Measurements from ENCODE around the gene GUK1.
"Not testable (repeated sequence)": the region's sequence is repeated elsewhere in the genome, so short reads cannot be mapped to it uniquely, and the experiment has no call there.

Gene GUK1

DNA sequence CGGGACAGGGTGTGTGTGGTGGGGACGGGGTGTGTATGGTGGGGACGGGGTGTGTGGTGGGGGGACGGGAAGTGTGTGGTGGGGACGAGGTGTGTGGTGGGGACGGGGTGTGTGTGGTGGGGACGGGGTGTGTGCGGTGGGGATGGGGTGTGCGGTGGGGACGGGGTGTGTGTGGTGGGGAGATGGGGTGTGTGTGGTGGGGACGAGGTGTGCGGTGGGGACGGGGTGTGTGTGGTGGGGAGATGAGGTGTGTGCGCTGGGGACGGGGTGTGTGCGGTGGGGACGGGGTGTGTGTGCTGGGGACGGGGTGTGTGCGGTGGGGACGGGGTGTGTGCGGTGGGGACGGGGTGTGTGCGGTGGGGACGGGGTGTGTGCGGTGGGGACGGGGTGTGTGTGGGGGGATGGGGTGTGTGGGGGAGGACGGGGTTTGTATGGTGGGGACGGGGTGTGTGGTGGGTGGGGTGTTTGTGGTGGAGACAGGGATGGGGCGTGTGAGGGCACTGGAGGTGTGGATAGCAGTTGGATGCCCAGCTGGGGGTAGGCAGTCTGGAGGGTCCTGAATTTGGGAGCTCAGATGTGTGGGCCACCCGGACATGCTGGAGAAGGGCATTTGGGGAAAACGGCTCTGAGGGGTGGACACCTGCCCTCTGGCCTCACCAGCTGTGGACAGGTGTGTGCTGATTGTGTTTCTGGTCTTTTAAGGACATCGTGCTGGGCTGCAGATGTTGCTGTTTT is 42.4 kb downstream of the GUK1 start:
- no peak for DNase-seq (ENCODE audit: low read depth)
- TF ChIP-seq CTCF (IDR thresholded peaks at IDR 0.05; ENCODE audit: control insufficient read depth, insufficient read depth, low read depth, low read length, missing control alignments), result no peak
- H3K4me3 ChIP-seq (ENCODE audit: control insufficient read depth, low read depth, low read length), result no peak overlapping the region

GRCh38 chr1:228184152-228184551 is 44.1 kb downstream of the GUK1 start:
- no peak for DNase-seq (ENCODE audit: low read depth)
- no peak overlapping the region for H3K4me3 ChIP-seq (ENCODE audit: control insufficient read depth, low read depth, low read length)
- TF ChIP-seq CTCF (IDR thresholded peaks at IDR 0.05; ENCODE audit: control insufficient read depth, insufficient read depth, low read depth, low read length, missing control alignments), result no peak

DNA sequence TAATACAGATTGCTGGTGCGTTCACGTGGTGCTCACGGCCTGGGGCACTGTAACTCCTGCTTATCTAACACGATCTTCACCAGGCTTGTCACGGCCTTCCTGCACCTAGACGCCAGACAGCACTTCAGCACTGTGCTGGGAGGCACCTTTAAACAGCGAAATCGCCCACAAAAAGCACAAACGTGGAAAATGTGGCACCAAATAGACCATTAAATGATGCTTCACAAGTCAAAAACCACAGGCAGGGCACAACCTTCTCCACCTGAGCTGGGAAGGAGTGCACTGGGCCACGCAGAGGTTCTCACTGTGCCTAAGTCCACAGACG is 45.5 kb downstream of the GUK1 start:
- DNase-seq (ENCODE audit: low read depth), result no peak
- TF ChIP-seq CTCF (IDR thresholded peaks at IDR 0.05; ENCODE audit: control insufficient read depth, insufficient read depth, low read depth, low read length, missing control alignments), result no peak
- H3K4me3 ChIP-seq (ENCODE audit: control insufficient read depth, low read depth, low read length), result no peak overlapping the region

GRCh38 chr1:228188249-228188648 is 48.2 kb downstream of the GUK1 start:
- DNase-seq (ENCODE audit: low read depth), result not testable (repeated sequence)

DNA sequence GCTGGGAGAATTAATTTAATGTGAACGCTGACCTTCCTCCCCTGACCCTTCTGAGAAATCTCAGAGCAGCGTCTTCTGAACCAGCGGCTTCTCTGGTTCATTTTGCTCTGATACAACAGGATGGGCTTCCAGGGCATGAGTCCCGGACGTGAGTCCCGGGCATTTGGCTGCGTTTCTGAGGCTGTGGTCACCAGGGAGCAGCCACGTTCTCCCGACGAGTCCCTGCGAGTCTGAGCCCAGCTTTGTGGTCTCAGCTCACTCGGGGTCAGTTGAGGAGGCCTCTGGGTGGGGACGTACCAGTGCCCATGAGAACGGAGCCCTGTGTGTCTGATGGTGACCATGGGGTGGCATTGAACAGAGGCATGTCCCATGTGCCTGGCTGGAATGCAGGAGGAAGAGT is 50.1 kb downstream of the GUK1 start:
- H3K4me3 ChIP-seq (ENCODE audit: control insufficient read depth, low read depth, low read length), result no peak overlapping the region
- DNase-seq (ENCODE audit: low read depth), result no peak
- TF ChIP-seq CTCF (IDR thresholded peaks at IDR 0.05; ENCODE audit: control insufficient read depth, insufficient read depth, low read depth, low read length, missing control alignments), result no peak

More at GRCh38 chr1:228188249-228188648, 48.2 kb downstream of the GUK1 start:
- H3K4me3 ChIP-seq (ENCODE audit: control insufficient read depth, low read depth, low read length), result not testable (repeated sequence)

GRCh38 chr1:228190778-228191177 is 50.7 kb downstream of the GUK1 start:
- H3K4me3 ChIP-seq (ENCODE audit: control insufficient read depth, low read depth, low read length), result no peak overlapping the region
- no peak for TF ChIP-seq CTCF (IDR thresholded peaks at IDR 0.05; ENCODE audit: control insufficient read depth, insufficient read depth, low read depth, low read length, missing control alignments)
- no peak for DNase-seq (ENCODE audit: low read depth)

DNA sequence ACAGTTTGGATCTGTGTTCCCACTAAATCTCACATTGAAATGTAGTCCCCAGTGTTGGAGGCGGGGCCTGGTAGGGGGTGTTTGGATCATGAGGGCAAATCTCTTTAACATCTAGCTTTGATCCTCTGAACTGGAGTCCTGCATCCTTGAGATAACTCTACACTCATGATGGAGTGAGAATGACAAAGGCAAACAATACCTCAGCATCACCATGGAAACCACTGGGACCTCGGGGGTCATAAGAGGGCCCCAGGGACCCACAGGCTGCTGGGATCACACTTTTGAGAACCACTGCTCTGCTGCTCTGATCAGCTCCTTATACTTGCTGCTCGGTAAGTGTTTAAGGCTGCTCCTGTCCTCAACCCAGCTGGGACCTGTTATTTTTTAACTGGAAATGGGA is 54.4 kb downstream of the GUK1 start:
- no peak for TF ChIP-seq CTCF (IDR thresholded peaks at IDR 0.05; ENCODE audit: control insufficient read depth, insufficient read depth, low read depth, low read length, missing control alignments)
- H3K4me3 ChIP-seq (ENCODE audit: control insufficient read depth, low read depth, low read length), result no peak overlapping the region
- DNase-seq (ENCODE audit: low read depth), result no peak
